Endothelial cell (in vitro differentiated cells): ENCODE measurements around the gene NPPC. TPM values are rescaled to one million over a fixed set of nuclear protein-coding genes. Genes with fewer than 3 reads are reported as not detected.
"Not testable (repeated sequence)": the region's sequence is repeated elsewhere in the genome, so short reads cannot be mapped to it uniquely, and the experiment has no call there.

ENCODE experiments used
- DNase-seq: peaks from one replicate; pipeline ENCODE4 v3.0.0; 2021; ENCODE audit warnings: low spot score
- H3K27ac Mint-ChIP-seq: one replicate; pipeline ENCODE4 v1.8.0; 2021; ENCODE audit warnings: mixed read lengths, inconsistent platforms; ENCODE audit not compliant: unreplicated experiment
- H3K27me3 Mint-ChIP-seq: one replicate; pipeline ENCODE4 v1.8.0; 2021; ENCODE audit warnings: mild to moderate bottlenecking, moderate library complexity, mixed read lengths, inconsistent platforms; ENCODE audit not compliant: unreplicated experiment
- H3K36me3 Mint-ChIP-seq: one replicate; pipeline ENCODE4 v1.8.0; 2021; ENCODE audit warnings: mild to moderate bottlenecking, low read depth, mixed read lengths, inconsistent platforms; ENCODE audit not compliant: unreplicated experiment
- H3K4me1 Mint-ChIP-seq: one replicate; pipeline ENCODE4 v1.8.0; 2021; ENCODE audit warnings: mild to moderate bottlenecking, mixed read lengths, inconsistent platforms; ENCODE audit not compliant: unreplicated experiment
- H3K4me3 Mint-ChIP-seq: one replicate; pipeline ENCODE4 v1.8.0; 2021; ENCODE audit warnings: mild to moderate bottlenecking, mixed read lengths, inconsistent platforms; ENCODE audit not compliant: unreplicated experiment
- H3K9me3 Mint-ChIP-seq: one replicate; pipeline ENCODE4 v1.8.0; 2021; ENCODE audit warnings: mixed read lengths, inconsistent platforms; ENCODE audit not compliant: unreplicated experiment
- total RNA-seq: library from RNA; stranded (reverse); fragmentation: NEBNext Ultra II Directional; extraction: Animal tissue kit (Norgen Biotek cat#: 25700); gene quantifications from one replicate; pipeline ENCODE4 v1.2.1, GENCODE V29; 2021; ENCODE audit not compliant: unreplicated experiment
- TF ChIP-seq, protein P1 (sequence below): fragments of 200-600 bp; sonication (generic); IDR thresholded peaks from one replicate; pipeline ENCODE4 v1.5.0; 2021; ENCODE audit warnings: antibody characterized with exemption; ENCODE audit not compliant: unreplicated experiment

NPPC gene
- total RNA-seq, 1 donor from 2014 or later = 11.4 TPM

DNA sequence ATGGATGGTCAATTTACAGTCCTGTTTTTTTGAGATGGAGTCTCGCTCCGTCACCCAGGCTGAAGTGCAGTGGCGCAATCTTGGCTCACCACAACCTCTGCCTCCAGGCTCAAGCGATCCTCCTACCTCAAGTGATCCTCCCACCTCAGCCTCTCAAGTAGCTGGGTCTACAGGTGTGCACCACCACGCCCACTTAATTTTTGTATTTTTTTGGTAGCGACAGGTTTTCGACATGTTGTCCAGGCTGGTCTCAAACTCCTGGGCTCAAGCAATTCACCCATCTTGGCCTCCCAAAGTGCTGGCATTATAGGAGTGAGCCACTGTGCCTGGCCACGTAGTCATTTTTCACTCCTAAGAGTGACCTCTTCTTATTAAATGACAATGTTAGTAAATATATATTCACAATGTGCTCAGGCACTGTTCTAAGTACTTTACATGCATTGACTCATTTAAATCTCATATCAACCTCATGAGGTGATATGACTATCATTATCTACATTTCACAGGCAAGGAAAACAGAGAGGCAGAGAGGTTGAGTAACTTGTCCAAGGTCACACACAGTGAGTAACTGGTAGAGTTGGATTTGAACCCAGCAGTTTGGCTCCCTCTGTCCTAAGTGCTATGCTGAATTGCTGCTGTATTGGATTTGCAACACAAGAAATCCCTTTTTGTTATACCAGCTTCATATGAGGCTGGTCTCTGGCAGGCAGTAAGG is 29.7 kb upstream of the NPPC start:
- TF ChIP-seq, protein P1, sequence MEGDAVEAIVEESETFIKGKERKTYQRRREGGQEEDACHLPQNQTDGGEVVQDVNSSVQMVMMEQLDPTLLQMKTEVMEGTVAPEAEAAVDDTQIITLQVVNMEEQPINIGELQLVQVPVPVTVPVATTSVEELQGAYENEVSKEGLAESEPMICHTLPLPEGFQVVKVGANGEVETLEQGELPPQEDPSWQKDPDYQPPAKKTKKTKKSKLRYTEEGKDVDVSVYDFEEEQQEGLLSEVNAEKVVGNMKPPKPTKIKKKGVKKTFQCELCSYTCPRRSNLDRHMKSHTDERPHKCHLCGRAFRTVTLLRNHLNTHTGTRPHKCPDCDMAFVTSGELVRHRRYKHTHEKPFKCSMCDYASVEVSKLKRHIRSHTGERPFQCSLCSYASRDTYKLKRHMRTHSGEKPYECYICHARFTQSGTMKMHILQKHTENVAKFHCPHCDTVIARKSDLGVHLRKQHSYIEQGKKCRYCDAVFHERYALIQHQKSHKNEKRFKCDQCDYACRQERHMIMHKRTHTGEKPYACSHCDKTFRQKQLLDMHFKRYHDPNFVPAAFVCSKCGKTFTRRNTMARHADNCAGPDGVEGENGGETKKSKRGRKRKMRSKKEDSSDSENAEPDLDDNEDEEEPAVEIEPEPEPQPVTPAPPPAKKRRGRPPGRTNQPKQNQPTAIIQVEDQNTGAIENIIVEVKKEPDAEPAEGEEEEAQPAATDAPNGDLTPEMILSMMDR = no peak
- no peak overlapping the region for H3K27ac Mint-ChIP-seq
- peaks cover 2% of the 10 kb centered on the region for H3K27me3 Mint-ChIP-seq
- peaks cover 12% of the 10 kb centered on the region for H3K4me1 Mint-ChIP-seq
- H3K36me3 Mint-ChIP-seq = peaks cover 3% of the 10 kb centered on the region
- H3K4me3 Mint-ChIP-seq = no peak overlapping the region
- no peak for DNase-seq
- no peaks in the 10 kb centered on the region for H3K9me3 Mint-ChIP-seq

DNA sequence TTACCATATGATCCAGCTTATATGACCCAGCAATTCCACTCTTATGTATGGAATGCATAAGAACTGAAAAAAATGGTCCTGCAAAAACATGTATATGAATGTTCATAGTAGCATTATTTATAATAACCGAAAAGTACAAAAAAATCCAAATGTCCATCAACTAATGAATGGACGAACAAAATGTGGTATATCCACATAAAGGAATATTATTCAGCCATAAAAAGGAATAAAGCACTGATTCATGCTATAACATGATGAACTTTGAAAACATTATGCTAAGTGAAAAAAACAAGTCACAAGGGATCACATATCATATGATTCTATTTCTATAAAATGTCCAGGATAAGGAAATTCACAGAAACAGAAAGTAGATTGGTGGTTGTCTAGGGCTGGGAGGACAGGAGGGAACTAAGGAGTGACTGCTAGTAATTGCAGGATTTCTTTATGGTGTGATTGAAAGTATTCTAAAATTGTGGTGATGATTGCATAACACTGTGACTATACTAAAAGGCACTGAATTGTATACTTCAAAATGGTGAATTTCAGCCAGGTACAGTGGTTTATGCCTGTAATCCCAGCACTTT is 25.3 kb upstream of the NPPC start:
- TF ChIP-seq, protein P1 = no peak
- DNase-seq = no peak
- Mint-ChIP-seq H3K9me3 (no peaks in the 10 kb centered on the region), H3K36me3 (no peaks in the 10 kb centered on the region), H3K4me3 (no peak overlapping the region), H3K27ac (no peak overlapping the region), H3K27me3 (peaks cover 2% of the 10 kb centered on the region), H3K4me1 (peaks cover 3% of the 10 kb centered on the region)

DNA sequence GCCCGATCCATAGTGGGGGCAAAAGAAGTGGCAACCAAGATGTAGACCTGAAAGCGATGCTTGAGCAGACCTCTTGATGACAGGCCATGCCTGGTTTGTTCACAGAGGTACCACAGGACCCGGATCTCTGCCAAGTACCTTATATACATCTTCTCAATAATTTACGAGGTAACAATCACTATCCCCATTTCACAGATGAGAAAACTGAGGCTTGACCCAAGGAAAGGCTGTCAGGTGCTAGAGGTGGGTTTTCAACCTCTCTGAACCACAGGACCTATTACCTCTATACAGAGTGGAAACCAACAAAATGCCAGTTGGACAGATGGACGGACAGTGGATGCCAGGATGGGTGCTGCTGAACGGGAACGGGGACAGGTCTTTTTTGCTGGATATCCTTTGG is 21.5 kb upstream of the NPPC start:
- Mint-ChIP-seq H3K4me1 (no peaks in the 10 kb centered on the region), H3K36me3 (no peaks in the 10 kb centered on the region), H3K9me3 (no peaks in the 10 kb centered on the region), H3K4me3 (no peak overlapping the region), H3K27ac (no peak overlapping the region), H3K27me3 (peaks cover 2% of the 10 kb centered on the region)
- no peak for DNase-seq
- TF ChIP-seq, protein P1 = no peak

DNA sequence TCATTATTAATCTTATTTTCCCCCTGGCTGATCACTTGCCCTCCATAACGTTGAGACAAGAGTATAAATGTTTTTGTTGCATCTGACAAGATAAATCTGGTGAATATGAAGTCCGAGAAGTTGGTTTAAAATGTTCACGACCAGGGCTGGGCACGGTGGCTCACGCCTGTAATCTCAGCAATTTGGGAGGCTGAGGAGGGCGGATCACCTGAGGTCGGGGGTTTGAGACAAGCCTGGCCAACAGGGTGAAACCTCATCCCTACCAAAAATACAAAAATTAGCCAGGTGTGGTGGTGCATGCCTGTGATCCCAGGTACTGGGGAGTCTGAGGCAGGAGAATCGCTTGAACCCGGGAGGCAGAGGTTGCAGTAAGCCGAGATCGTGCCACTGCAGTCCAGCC is 20.9 kb upstream of the NPPC start:
- H3K4me3 Mint-ChIP-seq, H3K27ac Mint-ChIP-seq, DNase-seq, H3K9me3 Mint-ChIP-seq, H3K36me3 Mint-ChIP-seq, H3K4me1 Mint-ChIP-seq, H3K27me3 Mint-ChIP-seq: not testable (repeated sequence)

DNA sequence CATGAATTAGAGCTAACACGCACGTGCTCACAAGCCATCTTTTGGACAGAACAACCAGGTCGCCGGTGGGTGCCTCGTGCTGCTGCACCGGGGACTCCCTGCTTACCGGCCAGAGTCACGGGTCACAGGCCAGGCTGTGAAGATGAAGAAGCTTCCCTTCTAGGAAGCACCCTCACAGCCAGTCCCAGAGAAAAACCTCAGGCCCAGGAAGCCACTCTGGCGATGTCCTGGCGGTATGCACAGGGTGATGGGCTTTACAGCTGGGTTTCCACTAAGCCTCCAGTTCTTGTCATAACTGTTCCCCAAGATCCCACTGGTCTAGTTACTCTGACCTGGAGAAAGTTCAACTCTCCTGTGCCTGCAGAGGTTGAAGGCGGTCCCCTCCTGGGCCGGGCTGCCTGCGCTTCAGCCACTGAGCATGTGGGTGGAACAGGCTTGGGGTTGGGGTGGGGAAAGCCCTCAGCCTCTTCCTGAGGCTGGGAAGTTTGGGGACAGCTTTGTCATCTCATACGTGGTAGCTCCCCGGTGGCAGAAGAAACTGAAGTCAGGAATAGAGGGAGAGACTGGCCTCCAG is 20.1 kb upstream of the NPPC start:
- no peaks in the 10 kb centered on the region for H3K9me3 Mint-ChIP-seq

More for the DNA sequence above, 20.1 kb upstream of the NPPC start:
- no peak for DNase-seq
- TF ChIP-seq, protein P1 = no peak
- Mint-ChIP-seq H3K4me1 (no peaks in the 10 kb centered on the region), H3K4me3 (no peak overlapping the region), H3K27ac (no peak overlapping the region), H3K36me3 (no peaks in the 10 kb centered on the region), H3K27me3 (peaks cover 2% of the 10 kb centered on the region)
